Activated CD8-positive, alpha-beta memory T cell treated with anti-CD3 and anti-CD28 coated beads, Interleukin-2, amount 10 ng/mL, durations not matched to agents 7 days and 5 days (primary cell): ENCODE results near the gene MFSD11. TPM values are rescaled to one million over a fixed set of nuclear protein-coding genes. Genes with fewer than 3 reads are reported as not detected.
A peak's percentile ranks its signal among the peaks of the same experiment; 100 is the strongest.
"Not testable (repeated sequence)": the region's sequence is repeated elsewhere in the genome, so short reads cannot be mapped to it uniquely, and the experiment has no call there.

Experiments
- ATAC-seq: fragments of 150-1000 bp; cut with Tn5 transposase; one replicate; pipeline ENCODE4 v1.10.0; 2021; ENCODE audit warnings: moderate library complexity
- CTCF ChIA-PET: fragments of 350-600 bp; sonication (Branson Sonifier 250); formaldehyde crosslinking; loops from one replicate; lab custom pipeline; 2021; ENCODE audit warnings: antibody characterized with exemption; lab: Charles Lee
- DNase-seq: peaks from one replicate; pipeline ENCODE4 v3.0.0-alpha.2; 2020
- H3K27ac Mint-ChIP-seq: one replicate; pipeline ENCODE4 v1.8.0; 2021; ENCODE audit warnings: mild to moderate bottlenecking, mixed read lengths
- H3K27me3 Mint-ChIP-seq: one replicate; pipeline ENCODE4 v1.8.0; 2021; ENCODE audit warnings: mixed read lengths
- H3K36me3 Mint-ChIP-seq: one replicate; pipeline ENCODE4 v1.8.0; 2021; ENCODE audit warnings: mild to moderate bottlenecking, mixed read lengths
- H3K4me1 Mint-ChIP-seq: one replicate; pipeline ENCODE4 v1.8.0; 2021; ENCODE audit warnings: mixed read lengths
- H3K4me3 Mint-ChIP-seq: one replicate; pipeline ENCODE4 v1.8.0; 2021; ENCODE audit warnings: mild to moderate bottlenecking, moderate library complexity, mixed read lengths
- H3K9me3 Mint-ChIP-seq: one replicate; pipeline ENCODE4 v1.8.0; 2022; ENCODE audit warnings: low read depth, mixed read lengths
- total RNA-seq, 2 experiments: library from RNA; stranded (reverse); gene quantifications; one replicate each; pipeline ENCODE4 v1.2.3, GENCODE V29; 2021

MFSD11 gene
- total RNA-seq, 2 experiments from 2014 or later: 22.6 to 26.8 TPM

DNA sequence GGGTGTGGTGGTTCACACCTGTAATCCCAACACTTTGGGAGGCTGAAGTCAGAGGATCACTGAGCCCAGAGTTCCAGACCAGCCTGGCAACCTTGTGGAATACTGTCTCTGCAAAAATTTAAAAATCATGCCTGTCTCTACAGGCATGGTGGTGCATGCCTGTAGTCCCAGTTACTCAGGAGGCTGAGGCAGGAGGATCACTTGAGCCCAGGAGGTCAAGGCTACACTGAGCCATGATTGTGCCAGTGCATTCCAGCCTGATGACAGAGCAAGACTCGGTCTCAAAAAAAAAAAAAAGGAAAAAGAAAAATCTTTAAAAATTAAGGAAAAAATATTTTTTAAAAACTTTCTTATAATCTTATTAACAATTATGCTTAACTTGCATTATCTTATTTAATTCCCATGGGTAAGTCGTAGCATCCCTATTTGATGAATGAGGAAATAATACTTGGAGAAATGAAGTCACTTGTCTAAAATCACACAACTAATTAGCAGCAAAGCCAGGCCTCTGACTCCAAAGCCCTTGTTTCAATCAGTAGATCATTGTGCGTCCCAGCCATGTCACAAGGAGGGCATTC, 13.6 kb downstream of the MFSD11 start:
- CTCF ChIA-PET: interaction anchor here (1.6 to 2.5 kb wide), 3 partner anchors 13 to 305 kb away, joined by 3 to 9 read pairs (median 6); partner anchors contain the start of gene MFSD11
- H3K4me3 Mint-ChIP-seq: no peak overlapping the region

DNA sequence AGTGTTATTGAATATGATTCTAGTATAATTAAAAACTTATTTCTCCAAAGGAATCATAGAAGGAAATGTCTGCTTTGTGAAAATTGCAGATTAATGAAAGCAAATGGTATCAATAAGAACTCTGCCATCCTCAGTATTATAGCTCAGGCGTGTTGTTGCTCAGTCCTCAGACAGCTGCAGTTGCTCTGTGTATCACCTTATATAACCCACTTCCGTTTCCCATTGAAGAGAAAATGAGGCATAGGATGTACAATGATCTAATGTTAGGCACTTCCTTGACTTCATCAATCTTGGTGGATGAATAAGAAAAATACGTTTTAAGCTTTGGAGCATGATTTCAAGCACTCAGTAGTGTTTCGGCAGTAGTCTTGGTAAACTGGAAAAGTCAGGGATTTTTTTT, 14.1 kb downstream of the MFSD11 start:
- H3K4me1 Mint-ChIP-seq: peaks cover 22% of the 10 kb centered on the region
- DNase-seq (peak; percentile 57), ATAC-seq (peak; percentile 85)
- peak overlapping the region; percentile 97 for H3K27ac Mint-ChIP-seq
- no peaks in the 10 kb centered on the region for H3K9me3 Mint-ChIP-seq
- CTCF ChIA-PET: interaction anchor here (0.7 to 2.3 kb wide), 3 partner anchors 13 to 343 kb away, joined by 3 to 9 read pairs (median 3); no protein-coding TSS in a partner anchor
- peak overlapping the region; percentile 89 for H3K4me3 Mint-ChIP-seq
- peaks cover 19% of the 10 kb centered on the region for H3K36me3 Mint-ChIP-seq
- H3K27me3 Mint-ChIP-seq: no peaks in the 10 kb centered on the region

More for the DNA sequence above, 13.6 kb downstream of the MFSD11 start:
- Mint-ChIP-seq H3K36me3 (peaks cover 21% of the 10 kb centered on the region), H3K9me3 (no peaks in the 10 kb centered on the region), H3K27ac (peak overlapping the region; percentile 97), H3K4me1 (peaks cover 22% of the 10 kb centered on the region), H3K27me3 (no peaks in the 10 kb centered on the region)
- DNase-seq (no peak), ATAC-seq (peak; percentile 17)

DNA sequence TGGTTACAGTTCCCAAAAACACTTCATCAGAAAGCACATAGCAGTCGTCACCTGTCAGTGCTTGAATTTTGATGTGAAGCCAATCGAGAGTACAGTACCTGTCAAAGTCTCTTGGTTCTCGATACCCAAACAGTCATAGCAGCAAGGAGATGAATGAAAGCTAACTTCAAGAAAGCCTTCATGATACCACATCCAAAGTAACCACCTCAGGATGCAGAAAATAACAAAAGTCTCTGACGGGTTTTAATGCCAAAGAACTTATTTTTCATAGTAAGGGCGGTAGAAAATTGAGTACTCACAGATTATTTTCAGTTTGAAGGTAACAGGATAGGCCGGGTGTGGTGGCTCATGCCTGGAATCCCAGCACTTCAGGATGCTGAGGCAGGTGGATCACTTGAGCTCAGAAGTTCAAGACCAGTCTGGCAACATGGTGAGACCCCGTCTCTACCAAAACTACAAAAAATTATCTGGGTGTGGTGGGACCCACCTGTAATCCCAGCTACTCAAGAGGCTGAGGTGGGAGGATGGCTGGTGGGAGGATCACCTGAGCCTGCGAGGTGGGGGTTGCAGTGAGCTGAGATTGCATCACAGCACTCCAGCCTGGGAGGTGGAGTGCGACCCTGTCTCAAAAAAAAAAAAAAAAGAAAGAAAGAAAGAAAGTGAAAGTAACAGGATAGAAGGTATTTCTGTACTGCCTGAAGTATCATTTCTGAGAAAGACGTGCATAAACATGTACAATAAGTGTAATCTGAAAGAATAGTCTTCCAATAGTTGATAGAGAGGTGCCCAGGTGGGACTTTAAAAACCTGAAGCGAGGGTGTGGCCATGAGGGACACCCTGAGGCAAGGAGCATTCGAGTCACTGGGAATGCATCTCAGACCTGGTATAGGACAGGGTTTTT, 15.4 kb downstream of the MFSD11 start:
- peak overlapping the region; percentile 97 for H3K27ac Mint-ChIP-seq
- DNase-seq (no peak), ATAC-seq (peak; percentile 57)
- no peaks in the 10 kb centered on the region for H3K27me3 Mint-ChIP-seq
- H3K4me1 Mint-ChIP-seq: peaks cover 25% of the 10 kb centered on the region
- H3K4me3 Mint-ChIP-seq: peak overlapping the region; percentile 89
- no peaks in the 10 kb centered on the region for H3K9me3 Mint-ChIP-seq
- CTCF ChIA-PET: interaction anchor here (1.6 to 2.3 kb wide), 2 partner anchors 14 to 303 kb away, joined by 3 to 9 read pairs; no protein-coding TSS in a partner anchor
- peaks cover 24% of the 10 kb centered on the region for H3K36me3 Mint-ChIP-seq

DNA sequence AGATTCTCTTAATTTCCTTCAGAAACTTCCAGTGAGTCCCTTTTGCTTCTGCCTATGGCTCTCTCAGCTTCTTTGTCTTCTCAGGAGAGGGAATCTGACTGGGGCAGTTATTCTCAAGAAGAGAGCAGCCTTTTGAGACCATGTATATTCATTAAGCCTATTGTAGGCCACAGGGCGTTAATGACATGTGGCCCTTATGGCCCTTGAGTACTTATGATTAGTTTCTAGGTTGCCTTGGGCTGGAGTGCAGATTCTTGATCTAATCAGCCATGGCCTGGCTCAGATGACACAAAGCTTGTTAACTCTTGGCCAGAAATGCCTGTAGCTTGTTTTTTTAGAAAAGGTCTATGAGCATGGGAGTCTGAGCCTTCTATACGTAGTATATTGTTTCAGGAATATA, 17.4 kb downstream of the MFSD11 start:
- Mint-ChIP-seq H3K9me3 (no peaks in the 10 kb centered on the region), H3K36me3 (peaks cover 27% of the 10 kb centered on the region), H3K27me3 (no peaks in the 10 kb centered on the region), H3K4me1 (peaks cover 25% of the 10 kb centered on the region), H3K4me3 (no peak overlapping the region), H3K27ac (no peak overlapping the region)
- CTCF ChIA-PET: interaction anchor here (0.8 to 1.1 kb wide), 2 partner anchors 17 to 41 kb away, joined by 3 read pairs; no protein-coding TSS in a partner anchor
- ATAC-seq: no peak
- no peak for DNase-seq

DNA sequence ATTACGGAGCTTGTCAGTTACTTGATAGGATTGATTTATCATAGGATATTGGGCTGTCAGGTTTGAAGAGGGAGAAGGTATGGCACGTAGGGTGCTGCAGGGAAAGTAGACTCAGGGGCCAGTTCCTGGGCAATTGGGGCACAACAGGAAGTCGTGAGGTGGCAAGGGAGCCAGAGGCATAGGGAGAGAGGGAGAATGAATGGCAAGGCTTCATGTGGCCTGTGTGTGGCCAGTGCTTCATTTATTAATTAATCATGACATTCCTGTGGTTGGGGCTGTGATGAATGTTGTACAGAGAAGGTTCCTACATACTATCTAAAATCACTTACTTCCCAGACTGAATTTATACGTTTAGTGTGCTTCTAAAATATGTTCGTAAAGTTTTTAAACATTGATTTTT, 19.3 kb downstream of the MFSD11 start:
- Mint-ChIP-seq H3K9me3 (no peaks in the 10 kb centered on the region), H3K4me1 (peaks cover 17% of the 10 kb centered on the region), H3K4me3 (no peak overlapping the region), H3K27ac (no peak overlapping the region), H3K27me3 (no peaks in the 10 kb centered on the region), H3K36me3 (peaks cover 22% of the 10 kb centered on the region)
- DNase-seq (no peak), ATAC-seq (no peak)
- CTCF ChIA-PET: interaction anchor here (1.1 kb wide), 1 partner anchor 19 kb away, joined by 3 read pairs; the partner anchor contains the start of gene MFSD11

DNA sequence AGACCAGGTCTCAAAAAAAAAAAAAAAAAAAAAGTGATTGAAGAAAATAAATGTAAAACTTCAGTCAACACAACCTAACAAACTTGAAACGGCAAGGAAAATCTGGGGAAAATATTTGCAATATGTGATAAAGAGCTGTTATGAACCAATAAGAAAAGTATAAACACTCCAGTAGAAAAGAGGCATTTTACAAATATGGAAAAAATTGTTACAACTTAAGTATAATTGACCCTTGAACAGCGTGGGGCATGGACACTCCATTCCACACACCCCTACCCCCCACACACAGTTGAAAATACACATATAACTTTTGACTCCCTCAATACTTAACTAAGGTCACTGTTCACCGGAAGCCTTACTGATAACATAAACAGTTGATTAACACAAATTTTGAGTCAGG, 20.7 kb downstream of the MFSD11 start:
- Mint-ChIP-seq H3K36me3 (peaks cover 21% of the 10 kb centered on the region), H3K4me3 (no peak overlapping the region), H3K9me3 (no peaks in the 10 kb centered on the region), H3K27ac (no peak overlapping the region), H3K4me1 (peaks cover 8% of the 10 kb centered on the region), H3K27me3 (no peaks in the 10 kb centered on the region)
- ATAC-seq: no peak
- no peak for DNase-seq
- CTCF ChIA-PET: interaction anchor here (0.7 to 1.0 kb wide), 2 partner anchors 10 to 14 kb away, joined by 3 to 4 read pairs; no protein-coding TSS in a partner anchor

DNA sequence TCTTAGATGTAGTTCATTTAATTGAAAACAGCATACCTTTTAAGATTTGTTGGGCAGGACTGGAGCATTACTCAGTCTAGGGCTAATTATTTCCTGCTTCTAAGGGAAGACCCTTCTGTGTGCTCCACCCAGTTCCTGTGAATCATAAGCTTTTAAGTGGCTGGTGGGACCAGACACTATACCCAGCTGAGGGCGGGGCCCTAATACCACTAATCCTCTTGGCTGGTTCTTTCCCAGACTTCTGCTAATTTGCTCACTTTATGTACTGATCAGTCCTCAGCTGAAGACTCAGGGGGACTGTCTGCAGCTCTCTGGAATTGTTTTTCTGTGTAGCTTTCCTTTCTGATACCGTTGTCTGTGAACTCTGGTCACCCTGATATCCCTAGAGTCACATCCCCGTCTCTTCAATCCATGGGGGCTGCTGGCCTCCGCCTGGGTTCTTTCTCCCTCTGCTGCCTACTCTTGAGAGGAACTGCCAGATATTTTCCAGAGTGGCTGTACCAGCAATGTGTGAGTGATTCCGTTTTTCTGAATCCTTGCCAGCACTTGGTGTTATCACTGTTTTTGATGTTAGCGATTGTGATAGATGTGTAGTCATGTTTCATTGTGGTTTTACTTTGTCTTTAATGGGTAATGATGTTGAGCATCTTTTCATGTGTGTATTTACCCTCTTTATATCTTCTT, 35.1 kb downstream of the MFSD11 start:
- CTCF ChIA-PET: interaction anchor here (0.6 to 1.2 kb wide), 6 partner anchors 14 to 250 kb away, joined by 3 to 4 read pairs (median 4); partner anchors contain the start of genes MFSD11 and MGAT5B
- ATAC-seq: peak; percentile 100
- no peaks in the 10 kb centered on the region for H3K27me3 Mint-ChIP-seq
- H3K4me1 Mint-ChIP-seq: peaks cover 20% of the 10 kb centered on the region
- DNase-seq: peak; percentile 70
- peak overlapping the region; percentile 74 for H3K4me3 Mint-ChIP-seq
- peak overlapping the region; percentile 92 for H3K27ac Mint-ChIP-seq
- H3K9me3 Mint-ChIP-seq: no peaks in the 10 kb centered on the region
- peaks cover 42% of the 10 kb centered on the region for H3K36me3 Mint-ChIP-seq

DNA sequence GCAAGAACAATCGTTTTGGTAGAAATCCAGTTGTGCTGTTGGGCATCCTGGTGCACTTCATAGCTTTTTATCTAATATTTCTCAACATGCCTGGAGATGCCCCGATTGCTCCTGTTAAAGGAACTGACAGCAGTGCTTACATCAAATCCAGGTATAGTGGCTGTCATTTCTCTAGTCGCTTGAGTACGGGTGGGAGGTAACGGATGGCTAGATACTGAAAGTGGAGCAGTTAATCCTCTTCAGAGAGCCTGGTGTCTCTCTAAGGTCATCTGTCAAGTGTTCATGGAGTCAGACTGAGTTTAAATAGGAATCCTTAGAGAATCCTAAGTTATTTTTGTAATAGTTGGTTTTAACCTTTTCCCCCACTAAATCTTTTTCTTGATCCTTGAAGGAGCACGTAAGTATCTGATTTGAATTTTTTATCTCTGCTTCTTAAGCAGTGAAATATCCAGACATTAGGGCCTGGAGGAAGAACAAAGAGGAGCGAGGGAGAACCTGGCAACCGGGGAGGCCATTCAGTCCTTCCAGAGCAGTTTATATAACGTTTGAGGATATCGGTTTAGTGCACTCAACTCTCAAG, 37.2 kb downstream of the MFSD11 start:
- DNase-seq (no peak), ATAC-seq (no peak)
- Mint-ChIP-seq H3K27ac (no peak overlapping the region), H3K27me3 (no peaks in the 10 kb centered on the region), H3K36me3 (peaks cover 39% of the 10 kb centered on the region), H3K9me3 (no peaks in the 10 kb centered on the region), H3K4me1 (peaks cover 20% of the 10 kb centered on the region), H3K4me3 (no peak overlapping the region)
- CTCF ChIA-PET: interaction anchor here (0.9 kb wide), 1 partner anchor 93 kb away, joined by 3 read pairs; the partner anchor contains the start of gene MGAT5B

DNA sequence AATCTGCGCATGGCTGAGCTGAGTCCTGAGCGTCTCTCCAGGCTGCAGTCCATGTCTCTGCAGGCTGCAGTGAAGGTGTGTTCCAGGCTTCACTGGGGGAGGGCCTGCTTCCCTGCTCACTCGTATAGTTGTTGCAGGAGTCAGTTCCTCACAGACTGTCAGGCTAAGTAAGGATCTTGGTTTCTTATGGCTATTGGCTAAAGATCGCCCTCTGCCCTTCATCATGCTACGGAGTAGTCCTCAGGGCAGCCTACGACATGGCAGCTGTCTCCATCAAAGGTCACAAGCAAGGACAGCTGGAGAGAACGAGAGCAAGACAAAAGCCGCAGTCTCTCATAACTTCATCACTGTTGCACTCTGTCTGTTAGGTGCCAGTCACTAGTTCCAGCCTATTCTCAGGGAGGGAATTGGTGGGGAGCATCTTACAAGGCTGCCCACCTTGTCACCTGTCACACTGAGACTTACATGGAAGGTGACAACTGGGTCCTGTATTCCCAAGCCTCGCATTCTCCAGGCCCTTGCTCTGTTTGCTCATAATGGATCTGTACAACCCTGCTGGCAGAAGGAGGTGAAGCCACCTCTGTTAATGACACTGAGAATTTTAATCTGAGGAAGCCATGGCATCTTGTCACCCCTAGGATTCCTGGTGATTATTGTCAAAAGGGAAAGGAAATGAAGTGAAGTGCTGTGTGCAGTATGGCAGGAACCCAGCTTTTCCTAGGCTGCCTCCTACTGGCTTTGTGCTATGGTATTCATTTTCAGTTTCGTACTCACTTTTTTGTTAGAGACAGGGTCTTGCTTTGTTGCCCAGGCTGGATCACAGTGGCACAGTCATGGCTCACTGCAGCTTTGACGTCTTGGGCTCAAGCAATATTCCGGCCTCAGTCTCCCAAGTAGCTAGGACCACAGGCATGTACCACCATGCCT, 43.4 kb downstream of the MFSD11 start:
- Mint-ChIP-seq H3K4me1 (no peaks in the 10 kb centered on the region), H3K4me3 (no peak overlapping the region), H3K27ac (no peak overlapping the region), H3K36me3 (peaks cover 15% of the 10 kb centered on the region), H3K27me3 (no peaks in the 10 kb centered on the region), H3K9me3 (no peaks in the 10 kb centered on the region)
- no peak for DNase-seq
- CTCF ChIA-PET: interaction anchor here (0.7 to 0.8 kb wide), 2 partner anchors 13 to 41 kb away, joined by 3 to 4 read pairs; no protein-coding TSS in a partner anchor
- ATAC-seq: no peak

DNA sequence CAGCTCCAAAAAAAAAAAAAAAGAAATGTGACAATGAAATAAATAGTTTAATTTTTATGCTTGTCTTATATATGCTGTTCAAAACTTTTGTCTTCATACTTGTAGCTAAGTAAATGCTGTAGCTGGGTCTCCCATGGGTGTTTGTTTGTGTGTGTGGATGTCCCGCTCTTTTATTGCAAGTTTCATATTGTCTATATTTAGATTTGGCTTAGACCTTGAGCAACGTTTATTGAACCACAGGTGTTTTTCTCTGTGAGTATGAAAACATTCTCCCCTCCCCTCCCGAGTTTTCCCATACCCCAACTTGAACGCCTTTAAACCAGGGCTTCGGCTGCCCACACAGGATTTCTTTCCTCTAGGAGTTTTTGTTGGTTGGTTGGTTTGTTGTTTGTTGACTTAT, 45.2 kb downstream of the MFSD11 start:
- Mint-ChIP-seq H3K36me3 (peaks cover 9% of the 10 kb centered on the region), H3K27ac (no peak overlapping the region), H3K4me3 (no peak overlapping the region), H3K4me1 (peaks cover 3% of the 10 kb centered on the region), H3K9me3 (no peaks in the 10 kb centered on the region), H3K27me3 (no peaks in the 10 kb centered on the region)
- ATAC-seq (no peak), DNase-seq (no peak)
- CTCF ChIA-PET: interaction anchor here (0.6 to 1.6 kb wide), 5 partner anchors 11 to 786 kb away, joined by 3 to 4 read pairs (median 3); no protein-coding TSS in a partner anchor

DNA sequence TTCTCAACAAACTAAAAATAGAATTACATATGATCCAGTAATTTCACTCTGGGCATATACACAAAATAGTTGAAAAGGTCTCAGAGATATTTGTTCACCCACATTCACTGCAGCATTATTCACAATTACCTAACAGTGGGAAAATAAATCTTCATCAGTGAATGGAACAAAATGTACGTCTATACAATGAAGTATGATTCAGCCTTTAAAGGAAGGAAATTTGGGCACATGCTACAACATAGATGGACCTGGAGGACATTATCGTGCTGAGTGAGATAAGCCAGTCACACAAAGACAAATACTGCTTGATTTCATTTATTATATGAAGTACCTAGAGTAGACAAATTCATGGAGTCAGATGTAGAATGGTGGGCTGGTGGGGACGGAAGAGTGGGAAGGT, 47.0 kb downstream of the MFSD11 start:
- DNase-seq (no peak), ATAC-seq (no peak)
- no peaks in the 10 kb centered on the region for H3K27me3 Mint-ChIP-seq
- CTCF ChIA-PET: no interaction called here
- H3K27ac Mint-ChIP-seq: no peak overlapping the region
- peaks cover 3% of the 10 kb centered on the region for H3K4me1 Mint-ChIP-seq
- no peaks in the 10 kb centered on the region for H3K9me3 Mint-ChIP-seq
- H3K4me3 Mint-ChIP-seq: no peak overlapping the region
- H3K36me3 Mint-ChIP-seq: peaks cover 5% of the 10 kb centered on the region

DNA sequence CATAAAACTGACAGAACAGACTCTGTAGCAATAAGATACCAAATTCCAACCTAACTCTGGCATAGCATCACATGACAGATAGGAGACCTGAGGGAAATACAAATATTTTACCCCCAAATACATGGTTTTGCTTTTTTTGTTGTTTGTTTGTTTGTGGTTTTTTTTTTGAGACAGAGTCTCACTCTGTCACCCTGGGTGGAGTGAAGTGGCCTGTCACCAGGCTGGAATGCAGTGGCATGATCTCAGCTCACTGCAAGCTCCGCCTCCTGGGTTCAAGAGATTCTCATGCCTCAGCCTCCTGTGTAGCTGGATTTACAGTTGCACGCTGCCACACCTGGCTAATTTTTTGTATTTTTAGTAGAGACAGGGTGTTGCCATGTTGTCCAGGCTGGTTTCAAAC, 49.9 kb downstream of the MFSD11 start:
- H3K27ac Mint-ChIP-seq, H3K36me3 Mint-ChIP-seq, H3K9me3 Mint-ChIP-seq, H3K4me3 Mint-ChIP-seq, DNase-seq, ATAC-seq, CTCF ChIA-PET, H3K27me3 Mint-ChIP-seq: not testable (repeated sequence)
- peaks cover 14% of the 10 kb centered on the region for H3K4me1 Mint-ChIP-seq
